T-cell (primary cell): ENCODE data around the gene CCDC88B. TPM values are rescaled to one million over a fixed set of nuclear protein-coding genes. Genes with fewer than 3 reads are reported as not detected.

ENCODE experiments used
- ATAC-seq, 4 experiments: fragments of 200-7000 bp in 3 of 4; fragments of 150-1000 bp in 1 of 4; cut with Tn5 transposase; replicated peaks in 1 of 4; 1 replicate in 3 of 4; 2 replicates in 1 of 4; pipeline ENCODE4 v1.10.0; 2021; ENCODE audit warnings: moderate library complexity in 3 of 4, mild to moderate bottlenecking in 2 of 4, moderate number of reproducible peaks in 1 of 4
- CTCF ChIA-PET, 2 donors: fragments of 300-600 bp; sonication (Branson Sonifier 250); formaldehyde crosslinking; loops; one replicate each; lab custom pipeline; 2022; ENCODE audit warnings: antibody characterized with exemption in 2 of 2; lab: Charles Lee
- POLR2A ChIA-PET, 2 donors: fragments of 300-600 bp; sonication (Branson Sonifier 250); formaldehyde crosslinking; loops; one replicate each; lab custom pipeline; 2022; ENCODE audit warnings: antibody characterized with exemption in 2 of 2; lab: Charles Lee
- DNase-seq, 35 experiments: peaks; one replicate each; pipeline versions ENCODE4 v3.0.0 to v3.0.0-alpha.2; 2013 to 2023
- H3K27ac ChIP-seq: one replicate; pipeline ENCODE4 v1.5.1; 2013; ENCODE audit warnings: low read length
- H3K27me3 ChIP-seq, 2 experiments: replicated peaks in 1 of 2; 1 replicate in 1 of 2; 2 replicates in 1 of 2; pipeline versions ENCODE4 v1.6.1 to v1.7.0; 2013; ENCODE audit warnings: low read length in 1 of 2, mixed read lengths in 1 of 2; ENCODE audit not compliant: control insufficient read depth in 2 of 2, insufficient read depth in 2 of 2; ENCODE audit errors: extremely low read depth in 1 of 2
- H3K36me3 ChIP-seq, 2 donors: 1 replicate in 1 of 2; 2 replicates in 1 of 2; pipeline versions ENCODE4 v1.6.1 to v1.7.0; 2013; ENCODE audit warnings: low read length in 1 of 2; ENCODE audit not compliant: control insufficient read depth in 2 of 2, insufficient read depth in 1 of 2; ENCODE audit errors: extremely low read depth in 1 of 2
- H3K4me1 ChIP-seq, 2 experiments: 1 replicate in 1 of 2; 2 replicates in 1 of 2; pipeline versions ENCODE4 v1.6.1 to v1.7.0; 2013; ENCODE audit warnings: low read length in 2 of 2, mixed read lengths in 1 of 2; ENCODE audit not compliant: insufficient read depth in 2 of 2, control insufficient read depth in 1 of 2; ENCODE audit errors: extremely low read depth in 1 of 2
- H3K4me3 ChIP-seq, 2 donors: 1 replicate in 1 of 2; 2 replicates in 1 of 2; pipeline versions ENCODE4 v1.5.1 to v1.7.0; 2013; ENCODE audit warnings: mild to moderate bottlenecking in 2 of 2, low read length in 1 of 2, moderate library complexity in 1 of 2; ENCODE audit not compliant: control insufficient read depth in 1 of 2; ENCODE audit errors: extremely low read depth in 1 of 2
- H3K9me3 ChIP-seq: 2 replicates; pipeline ENCODE4 v1.7.0; 2013
- H3K27ac Mint-ChIP-seq, 2 donors: one replicate each; pipeline ENCODE4 v1.8.0; 2020 to 2021; ENCODE audit warnings: mild to moderate bottlenecking in 2 of 2, mixed read lengths in 2 of 2
- H3K27me3 Mint-ChIP-seq, 2 donors: one replicate each; pipeline ENCODE4 v1.8.0; 2021 to 2022; ENCODE audit warnings: mixed read lengths in 2 of 2
- H3K36me3 Mint-ChIP-seq: one replicate; pipeline ENCODE4 v1.8.0; 2021; ENCODE audit warnings: mixed read lengths
- H3K4me1 Mint-ChIP-seq, 3 donors: one replicate each; pipeline ENCODE4 v1.8.0; 2020 to 2022; ENCODE audit warnings: mixed read lengths in 3 of 3, mild to moderate bottlenecking in 1 of 3
- H3K4me3 Mint-ChIP-seq, 3 donors: one replicate each; pipeline ENCODE4 v1.8.0; 2020 to 2022; ENCODE audit warnings: mild to moderate bottlenecking in 3 of 3, mixed read lengths in 3 of 3, moderate library complexity in 3 of 3
- H3K9me3 Mint-ChIP-seq, 3 donors: one replicate each; pipeline ENCODE4 v1.8.0; 2020 to 2022; ENCODE audit warnings: mixed read lengths in 3 of 3
- WGBS: methylation state at CpG from one replicate; pipeline ENCODE4 v1.1.5; 2013; ENCODE audit warnings: missing lambda C conversion rate; ENCODE audit not compliant: insufficient coverage; 5-methylcytosine and 5-hydroxymethylcytosine counted together
- total RNA-seq, 35 experiments: library from RNA in 6 of 35; stranded (reverse) in 6 of 35; fragments of 120-200 nt in 1 of 35; gene quantifications; one replicate each; pipeline versions ENCODE4 v1.2.1 to v1.2.4 and lab custom pipeline; 2013 to 2026

The CCDC88B gene
- total RNA-seq, 5 donors from 2014 or later (not counting 1 experiment from before 2014, with no cell fraction given) = 132 to 144 (median 133) TPM

DNA sequence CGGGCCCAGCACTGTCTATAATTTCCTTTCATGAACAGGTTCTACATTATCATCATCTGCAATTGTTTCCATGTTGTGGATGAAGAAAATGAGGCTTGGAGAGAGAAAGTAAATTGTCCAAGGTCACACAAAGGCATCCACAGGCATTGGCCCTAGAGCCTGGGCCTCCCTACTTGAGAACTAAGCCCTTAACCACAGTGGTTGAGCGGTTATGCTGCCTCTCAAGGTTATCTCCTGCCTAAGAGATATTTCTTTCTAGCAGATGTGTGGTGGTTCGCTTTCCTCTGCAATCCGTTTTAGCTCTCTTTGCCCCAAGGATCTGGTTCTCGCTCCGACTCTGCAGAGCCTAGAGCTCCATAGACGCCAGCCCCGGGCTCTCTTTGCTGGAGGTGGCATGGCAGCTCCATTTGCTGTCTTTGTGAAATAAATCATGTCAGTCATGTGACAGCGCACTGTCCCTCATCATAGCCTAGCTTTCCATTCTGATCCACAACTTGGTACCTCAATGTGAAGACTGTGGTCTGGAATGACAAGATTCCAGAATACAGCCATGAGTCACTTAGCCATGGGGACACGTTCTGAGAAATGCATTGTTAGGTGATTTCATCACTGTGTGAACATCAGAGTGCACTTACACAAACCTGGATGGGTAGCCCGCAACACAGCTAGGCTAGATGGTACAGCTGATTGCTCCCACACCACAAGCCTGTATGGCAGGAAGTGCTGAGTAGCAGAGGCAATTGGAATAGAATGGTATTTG, 46.1 kb downstream of the CCDC88B start:
- POLR2A ChIA-PET = no interaction called here
- peak in 5 of 35 experiments; percentile 3 to 33 (median 23) for DNase-seq

DNA sequence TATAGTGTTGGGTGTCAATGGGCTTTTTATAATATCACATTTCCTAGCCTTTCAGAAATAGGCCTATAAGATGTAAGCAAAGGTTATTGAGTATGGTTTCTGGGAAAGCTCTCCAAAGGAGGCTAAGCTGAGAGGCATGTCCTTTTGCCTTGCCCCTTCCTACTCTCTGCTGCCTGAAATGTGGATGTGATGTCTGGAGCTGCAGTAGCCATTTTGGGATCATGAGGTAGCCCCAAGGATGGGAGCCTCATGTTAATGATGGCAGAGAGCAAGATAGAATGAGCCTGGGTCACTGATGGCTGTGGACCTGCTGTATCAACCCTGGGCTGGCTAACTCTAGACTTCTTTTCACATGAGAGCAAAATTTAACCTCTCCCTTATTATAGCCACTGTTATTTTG, 47.9 kb downstream of the CCDC88B start:
- Histone ChIP-seq H3K27ac (no peak overlapping the region), H3K9me3 (no peaks in the 10 kb centered on the region), H3K27me3 (peaks cover 0 to 19% of the 10 kb centered on the region in 2 experiments), H3K4me1 (peaks cover 3 to 15% of the 10 kb centered on the region in 2 experiments), H3K36me3 (no peaks in the 10 kb centered on the region), H3K4me3 (no peak overlapping the region)
- H3K4me1 Mint-ChIP-seq = peaks cover 29 to 38% (median 35%) of the 10 kb centered on the region in 3 donors
- H3K4me3 Mint-ChIP-seq = no peak overlapping the region
- H3K9me3 Mint-ChIP-seq = no peaks in the 10 kb centered on the region
- ATAC-seq (no peak), DNase-seq (no peak)
- H3K27me3 Mint-ChIP-seq = no peaks in the 10 kb centered on the region
- no peaks in the 10 kb centered on the region for H3K36me3 Mint-ChIP-seq
- CTCF ChIA-PET = no interaction called here
- H3K27ac Mint-ChIP-seq = no peak overlapping the region
- POLR2A ChIA-PET = no interaction called here

More for the DNA sequence above, 46.1 kb downstream of the CCDC88B start:
- H3K4me3 Mint-ChIP-seq = no peak overlapping the region
- CTCF ChIA-PET = interaction anchor here in 1 of 2 donors (0.7 kb wide), 1 partner anchor 9 kb away, joined by 3 read pairs; no protein-coding TSS in a partner anchor
- peaks cover 0 to 22% of the 10 kb centered on the region in 2 experiments for H3K27me3 ChIP-seq
- no peak overlapping the region for H3K27ac Mint-ChIP-seq
- H3K36me3 ChIP-seq = no peaks in the 10 kb centered on the region
- WGBS = 66% methylated on average over 6 of the region's 11 CpGs
- no peaks in the 10 kb centered on the region for H3K9me3 Mint-ChIP-seq
- peaks cover 22 to 31% (median 24%) of the 10 kb centered on the region in 3 donors for H3K4me1 Mint-ChIP-seq
- no peak overlapping the region for H3K27ac ChIP-seq
- peaks cover 0 to 6% of the 10 kb centered on the region in 2 experiments for H3K4me1 ChIP-seq
- no peaks in the 10 kb centered on the region for H3K27me3 Mint-ChIP-seq
- H3K9me3 ChIP-seq = no peaks in the 10 kb centered on the region
- no peaks in the 10 kb centered on the region for H3K36me3 Mint-ChIP-seq
- peak in 3 of 4 experiments; percentile 56 to 78 (median 64) for ATAC-seq
- no peak overlapping the region for H3K4me3 ChIP-seq

DNA sequence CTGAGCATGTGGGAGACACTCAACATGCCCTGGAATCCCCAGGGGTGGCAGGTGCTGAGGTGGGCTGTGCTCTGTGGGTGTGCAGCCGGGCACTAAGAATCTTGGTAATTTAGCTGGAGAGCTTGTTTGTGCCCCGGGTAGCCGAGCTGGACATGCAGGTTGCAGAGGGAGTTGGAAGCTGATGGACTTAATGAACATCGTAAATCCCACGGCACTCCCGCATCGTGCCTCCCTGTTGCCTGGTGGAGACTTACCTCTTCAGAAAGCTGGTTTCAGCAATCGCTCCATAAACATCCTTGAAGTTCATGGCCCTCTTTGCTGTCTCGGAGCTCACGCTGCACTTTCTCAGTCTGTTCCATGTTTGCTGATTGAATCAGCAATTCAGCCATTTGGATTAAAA, 48.9 kb downstream of the CCDC88B start:
- Histone ChIP-seq H3K36me3 (no peaks in the 10 kb centered on the region), H3K4me1 (peaks cover 3 to 15% of the 10 kb centered on the region in 2 experiments), H3K27ac (no peak overlapping the region), H3K9me3 (no peaks in the 10 kb centered on the region), H3K4me3 (no peak overlapping the region), H3K27me3 (peaks cover 0 to 15% of the 10 kb centered on the region in 2 experiments)
- no peaks in the 10 kb centered on the region for H3K27me3 Mint-ChIP-seq
- 94% methylated on average over 10 of the region's 10 CpGs for WGBS
- H3K27ac Mint-ChIP-seq = no peak overlapping the region
- ChIA-PET CTCF (no interaction called here), POLR2A (no interaction called here)
- DNase-seq (no peak), ATAC-seq (no peak)
- H3K4me1 Mint-ChIP-seq = peaks cover 29 to 38% (median 35%) of the 10 kb centered on the region in 3 donors
- no peaks in the 10 kb centered on the region for H3K9me3 Mint-ChIP-seq
- no peaks in the 10 kb centered on the region for H3K36me3 Mint-ChIP-seq
- no peak overlapping the region for H3K4me3 Mint-ChIP-seq

DNA sequence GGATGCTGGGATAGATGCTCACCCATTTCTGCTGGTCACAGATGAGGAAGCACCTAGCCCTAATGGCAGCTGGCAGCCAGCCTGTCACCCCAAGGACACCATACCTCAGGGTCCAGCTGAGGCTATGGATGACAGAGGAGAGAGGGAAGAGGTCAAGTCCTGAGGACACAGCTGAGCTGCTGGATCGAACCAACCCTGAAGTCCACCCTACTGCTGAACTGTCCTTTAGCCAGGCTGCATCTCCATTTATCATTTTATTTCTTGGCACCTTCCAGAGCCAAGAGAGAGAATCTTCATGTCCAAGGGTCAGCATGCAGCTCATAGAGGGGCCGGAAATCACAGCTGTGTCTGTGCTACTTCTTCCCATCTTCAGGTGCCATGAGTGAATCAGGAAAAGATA, 49.8 kb downstream of the CCDC88B start:
- peaks cover 0 to 8% of the 10 kb centered on the region in 2 experiments for H3K27me3 ChIP-seq
- H3K4me3 ChIP-seq = no peak overlapping the region
- Mint-ChIP-seq H3K4me1 (peaks cover 29 to 41% (median 35%) of the 10 kb centered on the region in 3 donors), H3K9me3 (no peaks in the 10 kb centered on the region), H3K27me3 (peaks cover 0 to 1% of the 10 kb centered on the region in 2 donors), H3K27ac (no peak overlapping the region), H3K36me3 (no peaks in the 10 kb centered on the region), H3K4me3 (peak overlapping the region in 1 of 3 donors; percentile 75)
- DNase-seq = no peak
- ChIA-PET CTCF (no interaction called here), POLR2A (no interaction called here)
- H3K36me3 ChIP-seq = no peaks in the 10 kb centered on the region
- no peak for ATAC-seq
- peaks cover 3 to 15% of the 10 kb centered on the region in 2 experiments for H3K4me1 ChIP-seq
- WGBS = no CpG with 5 or more reads among the region's 2 CpGs
- no peak overlapping the region for H3K27ac ChIP-seq
- H3K9me3 ChIP-seq = no peaks in the 10 kb centered on the region

DNA sequence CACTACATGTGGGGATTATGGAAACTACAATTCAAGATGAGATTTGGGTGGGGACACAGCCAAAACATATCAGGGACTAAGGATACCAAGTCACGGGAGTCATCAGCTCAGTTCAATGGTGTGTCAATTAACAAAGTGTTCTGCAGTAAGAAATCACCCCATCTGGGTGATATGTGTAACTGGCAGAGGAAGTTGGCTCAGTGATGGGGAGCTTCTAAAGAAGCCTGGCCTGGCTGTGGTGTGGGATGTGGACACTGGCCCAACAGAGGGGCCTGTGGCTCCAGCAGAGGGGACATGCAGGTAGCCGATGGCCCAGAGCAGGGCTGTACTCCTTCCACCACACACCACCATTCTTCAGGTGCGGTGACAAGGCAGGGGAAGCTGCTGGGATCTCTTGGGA, 50.6 kb downstream of the CCDC88B start:
- peaks cover 0 to 8% of the 10 kb centered on the region in 2 experiments for H3K27me3 ChIP-seq
- Mint-ChIP-seq H3K36me3 (no peaks in the 10 kb centered on the region), H3K27me3 (peaks cover 0 to 4% of the 10 kb centered on the region in 2 donors), H3K4me1 (peaks cover 29 to 43% (median 35%) of the 10 kb centered on the region in 3 donors), H3K9me3 (no peaks in the 10 kb centered on the region), H3K27ac (no peak overlapping the region), H3K4me3 (peak overlapping the region in 1 of 3 donors; percentile 75)
- no peak for ATAC-seq
- H3K27ac ChIP-seq = no peak overlapping the region
- H3K36me3 ChIP-seq = no peaks in the 10 kb centered on the region
- no peaks in the 10 kb centered on the region for H3K9me3 ChIP-seq
- H3K4me3 ChIP-seq = no peak overlapping the region
- WGBS = 90% methylated on average over 1 of the region's 3 CpGs
- H3K4me1 ChIP-seq = peaks cover 3 to 15% of the 10 kb centered on the region in 2 experiments
- CTCF ChIA-PET = no interaction called here
- no peak for DNase-seq
- POLR2A ChIA-PET = no interaction called here

DNA sequence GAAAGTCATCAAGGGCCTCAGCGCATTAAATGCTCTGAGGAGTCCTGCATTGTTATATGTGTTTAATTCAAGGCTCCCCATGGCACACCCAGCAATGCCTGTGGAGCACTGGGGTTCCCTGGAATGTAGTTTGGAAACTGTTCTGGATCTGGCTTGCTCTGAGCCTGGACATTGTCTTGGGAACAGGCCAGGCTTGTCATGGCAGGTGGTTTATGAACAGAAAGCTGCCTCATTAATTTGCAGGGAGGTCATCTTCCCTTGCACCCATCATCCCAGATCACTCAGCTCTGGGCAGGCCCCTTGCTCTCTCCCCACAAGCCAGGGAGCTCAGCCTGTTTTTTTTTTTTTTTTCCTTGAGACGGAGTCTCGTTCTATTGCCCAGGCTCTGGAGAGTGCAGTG, 51.8 kb downstream of the CCDC88B start:
- 100% methylated on average over 1 of the region's 3 CpGs for WGBS
- Mint-ChIP-seq H3K27ac (no peak overlapping the region), H3K4me1 (peaks cover 24 to 34% (median 29%) of the 10 kb centered on the region in 3 donors), H3K4me3 (peak overlapping the region in 1 of 3 donors; percentile 75), H3K9me3 (no peaks in the 10 kb centered on the region), H3K27me3 (peaks cover 0 to 13% of the 10 kb centered on the region in 2 donors), H3K36me3 (no peaks in the 10 kb centered on the region)
- H3K36me3 ChIP-seq = no peaks in the 10 kb centered on the region
- no peak overlapping the region for H3K4me3 ChIP-seq
- H3K27me3 ChIP-seq = peaks cover 0 to 18% of the 10 kb centered on the region in 2 experiments
- POLR2A ChIA-PET = interaction anchor here in 1 of 2 donors (0.7 kb wide), 1 partner anchor 30 kb away, joined by 3 read pairs; no protein-coding TSS in a partner anchor
- no peaks in the 10 kb centered on the region for H3K9me3 ChIP-seq
- ATAC-seq (no peak), DNase-seq (no peak)
- peaks cover 3 to 15% of the 10 kb centered on the region in 2 experiments for H3K4me1 ChIP-seq
- H3K27ac ChIP-seq = no peak overlapping the region
- CTCF ChIA-PET = interaction anchor here in 1 of 2 donors (0.6 kb wide), 1 partner anchor 508 kb away, joined by 3 read pairs; no protein-coding TSS in a partner anchor
